ENCODE measurements around the gene TESMIN. TPM values are rescaled to one million over a fixed set of nuclear protein-coding genes. Genes with fewer than 3 reads are reported as not detected.

Gene TESMIN
- total and polyA plus RNA-seq, 2 of the 13 experiments (the other 11 are each of a cell fraction or from before 2014, with no cell fraction given): 0.15 to 0.45 TPM

DNA sequence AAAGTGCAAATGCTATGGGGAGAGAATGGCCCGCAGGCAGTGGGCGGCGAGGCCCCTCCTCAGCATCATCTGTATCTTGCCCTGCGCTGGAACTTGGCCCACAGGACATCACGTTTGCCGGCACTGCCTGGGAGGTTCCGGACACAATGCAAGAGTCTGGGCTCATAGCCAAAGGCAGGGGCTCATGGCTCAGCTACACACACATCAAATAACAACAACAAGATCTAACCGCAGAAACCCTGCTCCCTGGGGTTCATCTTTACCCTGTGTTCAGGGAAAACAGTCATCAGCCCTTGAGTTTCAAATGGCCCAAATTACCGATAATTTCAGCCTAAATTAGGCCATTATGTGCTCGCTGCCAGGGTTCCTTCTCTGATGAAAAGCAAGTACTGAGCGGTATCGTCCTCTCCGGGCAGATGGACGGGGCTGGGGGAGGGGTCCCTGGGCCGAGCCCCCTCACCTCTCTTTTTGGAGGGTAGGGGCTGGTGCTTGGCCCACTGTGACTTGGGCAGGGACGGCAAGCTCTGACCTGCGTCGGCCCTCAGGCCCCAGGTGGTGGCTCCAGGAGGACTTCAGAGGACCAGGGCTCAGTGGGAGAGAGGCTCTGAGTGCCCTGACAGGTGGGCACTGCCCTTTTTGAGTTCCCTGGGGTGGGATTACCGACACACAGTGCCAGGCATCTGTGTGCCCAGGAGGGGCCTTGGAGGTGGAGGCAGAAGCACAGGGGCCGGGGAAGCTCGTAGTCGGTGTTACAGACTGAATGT is 92.0 kb downstream of the TESMIN start (continued):
- TF ChIP-seq, protein P1, sequence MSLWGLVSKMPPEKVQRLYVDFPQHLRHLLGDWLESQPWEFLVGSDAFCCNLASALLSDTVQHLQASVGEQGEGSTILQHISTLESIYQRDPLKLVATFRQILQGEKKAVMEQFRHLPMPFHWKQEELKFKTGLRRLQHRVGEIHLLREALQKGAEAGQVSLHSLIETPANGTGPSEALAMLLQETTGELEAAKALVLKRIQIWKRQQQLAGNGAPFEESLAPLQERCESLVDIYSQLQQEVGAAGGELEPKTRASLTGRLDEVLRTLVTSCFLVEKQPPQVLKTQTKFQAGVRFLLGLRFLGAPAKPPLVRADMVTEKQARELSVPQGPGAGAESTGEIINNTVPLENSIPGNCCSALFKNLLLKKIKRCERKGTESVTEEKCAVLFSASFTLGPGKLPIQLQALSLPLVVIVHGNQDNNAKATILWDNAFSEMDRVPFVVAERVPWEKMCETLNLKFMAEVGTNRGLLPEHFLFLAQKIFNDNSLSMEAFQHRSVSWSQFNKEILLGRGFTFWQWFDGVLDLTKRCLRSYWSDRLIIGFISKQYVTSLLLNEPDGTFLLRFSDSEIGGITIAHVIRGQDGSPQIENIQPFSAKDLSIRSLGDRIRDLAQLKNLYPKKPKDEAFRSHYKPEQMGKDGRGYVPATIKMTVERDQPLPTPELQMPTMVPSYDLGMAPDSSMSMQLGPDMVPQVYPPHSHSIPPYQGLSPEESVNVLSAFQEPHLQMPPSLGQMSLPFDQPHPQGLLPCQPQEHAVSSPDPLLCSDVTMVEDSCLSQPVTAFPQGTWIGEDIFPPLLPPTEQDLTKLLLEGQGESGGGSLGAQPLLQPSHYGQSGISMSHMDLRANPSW (CRISPR knock-in tag; IDR thresholded peaks at IDR 0.05; ENCODE audit: borderline replicate concordance): no peak
- no peak for TF ChIP-seq ZNF143 (CRISPR knock-in tag; IDR thresholded peaks at IDR 0.05)
- peak; percentile 41; the same call in 1 of the 2 replicates for TF ChIP-seq SOX5 (CRISPR knock-in tag; IDR thresholded peaks at IDR 0.05; ENCODE audit: borderline replicate concordance)
- TF ChIP-seq, protein P2, sequence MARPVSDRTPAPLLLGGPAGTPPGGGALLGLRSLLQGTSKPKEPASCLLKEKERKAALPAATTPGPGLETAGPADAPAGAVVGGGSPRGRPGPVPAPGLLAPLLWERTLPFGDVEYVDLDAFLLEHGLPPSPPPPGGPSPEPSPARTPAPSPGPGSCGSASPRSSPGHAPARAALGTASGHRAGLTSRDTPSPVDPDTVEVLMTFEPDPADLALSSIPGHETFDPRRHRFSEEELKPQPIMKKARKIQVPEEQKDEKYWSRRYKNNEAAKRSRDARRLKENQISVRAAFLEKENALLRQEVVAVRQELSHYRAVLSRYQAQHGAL (CRISPR knock-in tag; IDR thresholded peaks at IDR 0.05; ENCODE audit: not compliant biosample characterization): no peak
- TF ChIP-seq BHLHE40 (IDR thresholded peaks at IDR 0.05; ENCODE audit: low read length): 0 out of 2 replicates have a peak, but pooled peaks have one; percentile 51
- peak; percentile 72 for TF ChIP-seq RFX5 (IDR thresholded peaks at IDR 0.05; ENCODE audit: low read depth, low read length)
- no peak for TF ChIP-seq U2AF2 (IDR thresholded peaks at IDR 0.05; ENCODE audit: low read depth, low read length)
- TF ChIP-seq ISL2 (CRISPR knock-in tag; IDR thresholded peaks at IDR 0.05): no peak
- no peak for TF ChIP-seq ZNF530 (CRISPR knock-in tag; IDR thresholded peaks at IDR 0.05; ENCODE audit: low read depth)
- TF ChIP-seq ZFP1 (CRISPR knock-in tag; IDR thresholded peaks at IDR 0.05): no peak
- TF ChIP-seq, protein P3, sequence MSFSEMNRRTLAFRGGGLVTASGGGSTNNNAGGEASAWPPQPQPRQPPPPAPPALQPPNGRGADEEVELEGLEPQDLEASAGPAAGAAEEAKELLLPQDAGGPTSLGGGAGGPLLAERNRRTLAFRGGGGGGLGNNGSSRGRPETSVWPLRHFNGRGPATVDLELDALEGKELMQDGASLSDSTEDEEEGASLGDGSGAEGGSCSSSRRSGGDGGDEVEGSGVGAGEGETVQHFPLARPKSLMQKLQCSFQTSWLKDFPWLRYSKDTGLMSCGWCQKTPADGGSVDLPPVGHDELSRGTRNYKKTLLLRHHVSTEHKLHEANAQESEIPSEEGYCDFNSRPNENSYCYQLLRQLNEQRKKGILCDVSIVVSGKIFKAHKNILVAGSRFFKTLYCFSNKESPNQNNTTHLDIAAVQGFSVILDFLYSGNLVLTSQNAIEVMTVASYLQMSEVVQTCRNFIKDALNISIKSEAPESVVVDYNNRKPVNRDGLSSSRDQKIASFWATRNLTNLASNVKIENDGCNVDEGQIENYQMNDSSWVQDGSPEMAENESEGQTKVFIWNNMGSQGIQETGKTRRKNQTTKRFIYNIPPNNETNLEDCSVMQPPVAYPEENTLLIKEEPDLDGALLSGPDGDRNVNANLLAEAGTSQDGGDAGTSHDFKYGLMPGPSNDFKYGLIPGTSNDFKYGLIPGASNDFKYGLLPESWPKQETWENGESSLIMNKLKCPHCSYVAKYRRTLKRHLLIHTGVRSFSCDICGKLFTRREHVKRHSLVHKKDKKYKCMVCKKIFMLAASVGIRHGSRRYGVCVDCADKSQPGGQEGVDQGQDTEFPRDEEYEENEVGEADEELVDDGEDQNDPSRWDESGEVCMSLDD (CRISPR knock-in tag; IDR thresholded peaks at IDR 0.05; ENCODE audit: borderline replicate concordance): no peak
- TF ChIP-seq, protein P4, sequence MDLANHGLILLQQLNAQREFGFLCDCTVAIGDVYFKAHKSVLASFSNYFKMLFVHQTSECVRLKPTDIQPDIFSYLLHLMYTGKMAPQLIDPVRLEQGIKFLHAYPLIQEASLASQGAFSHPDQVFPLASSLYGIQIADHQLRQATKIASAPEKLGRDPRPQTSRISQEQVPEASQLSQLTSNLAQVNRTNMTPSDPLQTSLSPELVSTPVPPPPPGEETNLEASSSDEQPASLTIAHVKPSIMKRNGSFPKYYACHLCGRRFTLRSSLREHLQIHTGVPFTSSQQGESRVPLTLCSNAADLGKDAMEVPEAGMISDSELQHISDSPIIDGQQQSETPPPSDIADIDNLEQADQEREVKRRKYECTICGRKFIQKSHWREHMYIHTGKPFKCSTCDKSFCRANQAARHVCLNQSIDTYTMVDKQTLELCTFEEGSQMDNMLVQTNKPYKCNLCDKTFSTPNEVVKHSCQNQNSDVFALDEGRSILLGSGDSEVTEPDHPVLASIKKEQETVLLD (CRISPR knock-in tag; IDR thresholded peaks at IDR 0.05; ENCODE audit: low read depth): no peak
- TF ChIP-seq, protein P5, sequence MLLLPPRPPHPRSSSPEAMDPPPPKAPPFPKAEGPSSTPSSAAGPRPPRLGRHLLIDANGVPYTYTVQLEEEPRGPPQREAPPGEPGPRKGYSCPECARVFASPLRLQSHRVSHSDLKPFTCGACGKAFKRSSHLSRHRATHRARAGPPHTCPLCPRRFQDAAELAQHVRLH (CRISPR knock-in tag; IDR thresholded peaks at IDR 0.05; ENCODE audit: borderline replicate concordance, low read depth): no peak

All from HepG2 (cell line).